Upper lobe of left lung (tissue), 6 donors: ENCODE data around the gene CLEC4F. TPM values are rescaled to one million over a fixed set of nuclear protein-coding genes. Genes with fewer than 3 reads are reported as not detected.

Source experiments
- ATAC-seq, 2 donors: fragments of 200-7000 bp; cut with Tn5 transposase; one replicate each; pipeline ENCODE4 v1.9.1; 2022; ENCODE audit warnings: mild to moderate bottlenecking in 2 of 2, moderate library complexity in 2 of 2; ENCODE audit not compliant: low FRiP score in 2 of 2
- DNase-seq, 2 donors: peaks; one replicate each; pipeline ENCODE4 v3.0.0-alpha.2; 2019 to 2020
- H3K27ac ChIP-seq, 4 donors: fragments of 200-600 bp; sonication (generic); one replicate each; pipeline ENCODE4 v1.5.1; 2016 to 2019
- H3K27me3 ChIP-seq, 4 donors: fragments of 200-600 bp; sonication (generic); one replicate each; pipeline ENCODE4 v1.5.1; 2017 to 2019
- H3K36me3 ChIP-seq, 4 donors: fragments of 200-600 bp; sonication (generic); one replicate each; pipeline ENCODE4 v1.5.1; 2016 to 2019
- H3K4me1 ChIP-seq, 4 donors: fragments of 200-600 bp; sonication (generic); one replicate each; pipeline ENCODE4 v1.5.1; 2018 to 2019
- H3K4me3 ChIP-seq, 4 donors: fragments of 200-600 bp; sonication (generic); one replicate each; pipeline ENCODE4 v1.5.1; 2017 to 2019; ENCODE audit warnings: mild to moderate bottlenecking in 2 of 4, moderate library complexity in 1 of 4
- H3K9me3 ChIP-seq, 4 donors: fragments of 200-600 bp; sonication (generic); one replicate each; pipeline ENCODE4 v1.5.1; 2018 to 2019
- CTCF ChIP-seq, 6 experiments: fragments of 450-650 bp in 4 of 6; fragments of 200-600 bp in 2 of 6; sonication (generic) in 2 of 6; IDR thresholded peaks; one replicate each; pipeline ENCODE4 v1.5.1; 2016 to 2019; ENCODE audit warnings: antibody characterized with exemption in 6 of 6
- EP300 ChIP-seq, 4 donors: sonication (generic); formaldehyde crosslinking; IDR thresholded peaks; one replicate each; pipeline ENCODE4 v1.5.1; 2017; ENCODE audit warnings: antibody characterized with exemption in 4 of 4, control low read depth in 2 of 4
- POLR2A ChIP-seq, 4 donors: fragments of 450-650 bp; IDR thresholded peaks; one replicate each; pipeline ENCODE4 v1.5.1; 2016 to 2017; ENCODE audit warnings: antibody characterized with exemption in 4 of 4, mild to moderate bottlenecking in 2 of 4
- POLR2AphosphoS5 ChIP-seq, 2 donors: sonication (generic); formaldehyde crosslinking; IDR thresholded peaks; one replicate each; pipeline ENCODE4 v1.5.1; 2017; ENCODE audit warnings: antibody characterized with exemption in 2 of 2
- WGBS, 2 donors: methylation state at CpG; one replicate each; pipeline ENCODE4 v1.1.5; 2017 to 2018; 5-methylcytosine and 5-hydroxymethylcytosine counted together
- total RNA-seq, 6 donors: library from RNA; depleted of rRNA in 4 of 6; stranded (reverse); fragments of >200 nt in 4 of 6; gene quantifications; one replicate each; pipeline versions ENCODE4 v1.1.0 to v1.2.1, GENCODE V29; 2016 to 2021
- donor health status: DM: no; HTN: no; CAD: no; lungs with moderate emphysema.
- donor health status: DM: no; HTN: yes; CAD: no; lungs with severe emphysema.

The CLEC4F gene
- total RNA-seq, 6 donors from 2014 or later = 0.15 to 1.0 (median 0.57) TPM; not detected in 1

- no peaks in the 10 kb centered on the region for H3K27me3 ChIP-seq
- no peaks in the 10 kb centered on the region for H3K9me3 ChIP-seq
- H3K36me3 ChIP-seq = no peaks in the 10 kb centered on the region
- 58 to 86% methylated on average over 1 of the region's 1 CpG for WGBS, 2 donors
- H3K27ac ChIP-seq = no peak overlapping the region
- no peak for DNase-seq
- no peak overlapping the region for H3K4me3 ChIP-seq
- no peak for ATAC-seq
- H3K4me1 ChIP-seq = no peaks in the 10 kb centered on the region
- TF ChIP-seq POLR2A (IDR thresholded peaks at IDR 0.05) (no peak), EP300 (IDR thresholded peaks at IDR 0.05) (no peak), POLR2AphosphoS5 (IDR thresholded peaks at IDR 0.05) (no peak), CTCF (IDR thresholded peaks at IDR 0.05) (no peak)
Observed at GRCh38 chr2:70833246-70833645, 12.8 kb upstream of the CLEC4F start.

DNA sequence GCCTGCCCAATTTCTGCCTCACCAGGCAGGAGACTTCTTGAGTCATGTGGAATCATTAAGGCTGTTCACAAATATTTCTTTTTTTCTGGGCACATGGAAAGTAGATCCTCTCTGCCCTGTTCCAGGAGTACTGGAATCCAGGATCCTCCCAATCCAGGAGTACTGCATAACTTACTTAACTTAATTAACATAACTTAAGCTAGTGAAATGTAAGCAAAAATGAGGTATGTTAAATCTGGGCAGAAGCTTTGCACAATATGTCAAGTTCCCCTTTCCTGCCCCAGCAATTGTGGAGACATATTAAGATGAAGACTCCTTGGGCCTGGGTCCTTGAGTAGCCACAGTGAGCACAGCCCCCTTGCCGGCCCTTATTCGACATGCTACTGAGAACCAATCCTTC is 12.0 kb upstream of the CLEC4F start:
- H3K36me3 ChIP-seq = no peaks in the 10 kb centered on the region
- ATAC-seq (no peak), DNase-seq (no peak)
- TF ChIP-seq CTCF (IDR thresholded peaks at IDR 0.05) (no peak), POLR2AphosphoS5 (IDR thresholded peaks at IDR 0.05) (no peak), EP300 (IDR thresholded peaks at IDR 0.05) (no peak), POLR2A (IDR thresholded peaks at IDR 0.05) (no peak)
- no peak overlapping the region for H3K27ac ChIP-seq
- H3K4me1 ChIP-seq = no peaks in the 10 kb centered on the region
- no peak overlapping the region for H3K4me3 ChIP-seq
- H3K9me3 ChIP-seq = no peaks in the 10 kb centered on the region
- H3K27me3 ChIP-seq = no peaks in the 10 kb centered on the region
- 89 to 95% methylated on average over 2 of the region's 2 CpGs for WGBS, 2 donors

- no peaks in the 10 kb centered on the region for H3K36me3 ChIP-seq
- no peak overlapping the region for H3K4me3 ChIP-seq
- no peak overlapping the region for H3K27ac ChIP-seq
- no peaks in the 10 kb centered on the region for H3K9me3 ChIP-seq
- TF ChIP-seq POLR2AphosphoS5 (IDR thresholded peaks at IDR 0.05) = no peak
- TF ChIP-seq EP300 (IDR thresholded peaks at IDR 0.05) = no peak
- TF ChIP-seq CTCF (IDR thresholded peaks at IDR 0.05) = no peak
- no peak for TF ChIP-seq POLR2A (IDR thresholded peaks at IDR 0.05)
- DNase-seq (no peak), ATAC-seq (no peak)
- H3K4me1 ChIP-seq = no peaks in the 10 kb centered on the region
- H3K27me3 ChIP-seq = no peaks in the 10 kb centered on the region
- 68 to 84% methylated on average over 5 to 6 of the region's 6 CpGs for WGBS, 2 donors
Observed at GRCh38 chr2:70831861-70832260, 11.5 kb upstream of the CLEC4F start.

- no peak overlapping the region for H3K27ac ChIP-seq
- H3K4me3 ChIP-seq = no peak overlapping the region
- peak in 1 of 2 donors; percentile 21 for ATAC-seq
- H3K9me3 ChIP-seq = no peaks in the 10 kb centered on the region
- H3K27me3 ChIP-seq = no peaks in the 10 kb centered on the region
- H3K4me1 ChIP-seq = no peaks in the 10 kb centered on the region
- H3K36me3 ChIP-seq = no peaks in the 10 kb centered on the region
- no peak for TF ChIP-seq EP300 (IDR thresholded peaks at IDR 0.05)
- no peak for TF ChIP-seq CTCF (IDR thresholded peaks at IDR 0.05)
- no peak for DNase-seq
- 68 to 75% methylated on average over 5 of the region's 5 CpGs for WGBS, 2 donors
Observed at GRCh38 chr2:70830366-70830765, 10.0 kb upstream of the CLEC4F start.

- Histone ChIP-seq H3K27me3 (no peaks in the 10 kb centered on the region), H3K4me3 (no peak overlapping the region), H3K36me3 (no peaks in the 10 kb centered on the region), H3K9me3 (no peaks in the 10 kb centered on the region), H3K4me1 (no peaks in the 10 kb centered on the region), H3K27ac (no peak overlapping the region)
- TF ChIP-seq CTCF (IDR thresholded peaks at IDR 0.05) = no peak
- no peak for TF ChIP-seq POLR2AphosphoS5 (IDR thresholded peaks at IDR 0.05)
- no peak for TF ChIP-seq POLR2A (IDR thresholded peaks at IDR 0.05)
- TF ChIP-seq EP300 (IDR thresholded peaks at IDR 0.05) = no peak
- ATAC-seq (no peak), DNase-seq (no peak)
- 57 to 81% methylated on average over 1 of the region's 1 CpG for WGBS, 2 donors
Observed at GRCh38 chr2:70829916-70830315, 9.5 kb upstream of the CLEC4F start.
